OCI-LY1 (cell line): ENCODE results near the gene FGGY.

ENCODE experiments used
- EZH2 ChIP-seq: fragments of 200-600 bp; sonication (generic), shearing (Covaris generic); IDR thresholded peaks from 2 replicates; pipeline ENCODE4 v1.8.0; 2017; ENCODE audit warnings: borderline replicate concordance, mixed run types, mild to moderate bottlenecking, antibody characterized with exemption, low read length, moderate library complexity, mixed read lengths
- TF ChIP-seq, protein P1 (sequence below): fragments of 200-600 bp; sonication (generic), shearing (Covaris generic); IDR thresholded peaks from 2 replicates; pipeline ENCODE4 v1.5.1; 2017; ENCODE audit warnings: mild to moderate bottlenecking, antibody characterized with exemption, low read length, moderate library complexity, mixed read lengths

DNA sequence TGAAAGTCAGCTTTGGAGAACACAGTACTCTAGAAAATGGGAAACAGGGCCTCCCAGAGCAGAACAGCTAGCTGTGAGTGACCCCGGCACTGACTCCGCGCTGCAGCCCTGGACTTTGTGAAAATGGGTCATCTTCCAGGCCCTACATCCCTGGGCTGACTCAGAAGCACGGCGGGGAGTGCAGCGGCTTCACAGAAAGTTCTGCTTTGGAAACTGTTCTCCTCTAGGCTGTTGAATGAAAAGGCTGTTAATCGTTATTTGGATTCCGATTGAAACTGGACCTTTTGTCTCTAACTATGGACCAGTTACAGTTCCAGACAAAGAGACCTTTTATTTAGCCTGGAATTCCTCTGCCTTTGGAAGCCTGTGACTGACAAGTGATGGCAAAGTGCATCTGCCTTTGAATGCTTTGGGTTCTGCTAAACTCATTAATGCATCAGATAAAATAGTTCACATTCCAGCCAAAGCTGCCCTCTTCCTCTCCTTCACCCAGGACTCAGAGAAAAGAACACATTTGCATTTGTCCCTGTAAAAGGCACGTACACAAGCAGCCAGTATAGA lies 372.9 kb downstream of the FGGY start:
- TF ChIP-seq, protein P1, sequence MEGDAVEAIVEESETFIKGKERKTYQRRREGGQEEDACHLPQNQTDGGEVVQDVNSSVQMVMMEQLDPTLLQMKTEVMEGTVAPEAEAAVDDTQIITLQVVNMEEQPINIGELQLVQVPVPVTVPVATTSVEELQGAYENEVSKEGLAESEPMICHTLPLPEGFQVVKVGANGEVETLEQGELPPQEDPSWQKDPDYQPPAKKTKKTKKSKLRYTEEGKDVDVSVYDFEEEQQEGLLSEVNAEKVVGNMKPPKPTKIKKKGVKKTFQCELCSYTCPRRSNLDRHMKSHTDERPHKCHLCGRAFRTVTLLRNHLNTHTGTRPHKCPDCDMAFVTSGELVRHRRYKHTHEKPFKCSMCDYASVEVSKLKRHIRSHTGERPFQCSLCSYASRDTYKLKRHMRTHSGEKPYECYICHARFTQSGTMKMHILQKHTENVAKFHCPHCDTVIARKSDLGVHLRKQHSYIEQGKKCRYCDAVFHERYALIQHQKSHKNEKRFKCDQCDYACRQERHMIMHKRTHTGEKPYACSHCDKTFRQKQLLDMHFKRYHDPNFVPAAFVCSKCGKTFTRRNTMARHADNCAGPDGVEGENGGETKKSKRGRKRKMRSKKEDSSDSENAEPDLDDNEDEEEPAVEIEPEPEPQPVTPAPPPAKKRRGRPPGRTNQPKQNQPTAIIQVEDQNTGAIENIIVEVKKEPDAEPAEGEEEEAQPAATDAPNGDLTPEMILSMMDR: no peak
- no peak for TF ChIP-seq EZH2
